ENCODE results near the gene LHFPL6.

Gene LHFPL6

GRCh38 chr13:39590466-39591036 is 12.4 kb downstream of the LHFPL6 start:
- DNase-seq, result no peak

GRCh38 chr13:39588384-39588783 is 14.6 kb downstream of the LHFPL6 start:
- DNase-seq, result no peak

GRCh38 chr13:39587939-39588338 is 15.1 kb downstream of the LHFPL6 start:
- no peak for DNase-seq

- DNase-seq, result no peak
Measured at GRCh38 chr13:39586958-39587605, 15.9 kb downstream of the LHFPL6 start.

- no peak for DNase-seq
Measured at GRCh38 chr13:39586151-39586550, 16.8 kb downstream of the LHFPL6 start.

GRCh38 chr13:39585219-39585618 is 17.8 kb downstream of the LHFPL6 start:
- DNase-seq, result no peak

- DNase-seq, result no peak
Measured at GRCh38 chr13:39580881-39581575, 22.0 kb downstream of the LHFPL6 start.

- DNase-seq, result no peak
Measured at GRCh38 chr13:39578821-39579291, 24.1 kb downstream of the LHFPL6 start.

GRCh38 chr13:39577838-39578491 is 25.0 kb downstream of the LHFPL6 start:
- no peak for DNase-seq

- no peak for DNase-seq
Measured at GRCh38 chr13:39577203-39577602, 25.8 kb downstream of the LHFPL6 start.

- DNase-seq, result no peak
Measured at GRCh38 chr13:39575641-39576238, 27.3 kb downstream of the LHFPL6 start.

- no peak for DNase-seq
Measured at GRCh38 chr13:39571502-39572092, 31.4 kb downstream of the LHFPL6 start.

- no peak for DNase-seq
Measured at GRCh38 chr13:39567569-39567968, 35.4 kb downstream of the LHFPL6 start.

GRCh38 chr13:39566216-39566869 is 36.6 kb downstream of the LHFPL6 start:
- no peak for DNase-seq

- no peak for DNase-seq
Measured at GRCh38 chr13:39565036-39565949, 37.7 kb downstream of the LHFPL6 start.

- DNase-seq, result no peak
Measured at GRCh38 chr13:39563470-39563735, 39.6 kb downstream of the LHFPL6 start.

- no peak for DNase-seq
Measured at GRCh38 chr13:39561971-39562370, 41.0 kb downstream of the LHFPL6 start.

- DNase-seq, result no peak
Measured at GRCh38 chr13:39559847-39560246, 43.1 kb downstream of the LHFPL6 start.

- no peak for DNase-seq
Measured at GRCh38 chr13:39557285-39557955, 45.6 kb downstream of the LHFPL6 start.

GRCh38 chr13:39556866-39557265 is 46.1 kb downstream of the LHFPL6 start:
- DNase-seq, result no peak

GRCh38 chr13:39554371-39554770 is 48.6 kb downstream of the LHFPL6 start:
- DNase-seq, result no peak
